MCF 10A (cell line): ENCODE results near the gene CEBPZ. TPM values are rescaled to one million over a fixed set of nuclear protein-coding genes. Genes with fewer than 3 reads are reported as not detected.
A peak's percentile ranks its signal among the peaks of the same experiment; 100 is the strongest.
"Not testable (repeated sequence)": the region's sequence is repeated elsewhere in the genome, so short reads cannot be mapped to it uniquely, and the experiment has no call there.

Experiments used
- BruUV-seq: library from RNA; stranded (reverse); fragments of 400-500 nt; replicated peaks from 2 replicates; lab custom pipeline; 2021; lab: Mats Ljungman, UMichigan
- CTCF ChIA-PET: fragments of 300-600 bp; sonication (Branson Sonifier 250); formaldehyde crosslinking; extraction: SDS; loops from one replicate; lab custom pipeline; 2021; ENCODE audit warnings: antibody characterized with exemption, inconsistent platforms; lab: Yijun Ruan, JAX
- POLR2A ChIA-PET: fragments of 300-600, 350-650 bp; sonication (Branson Sonifier 250); formaldehyde crosslinking; extraction: SDS; loops from one replicate; lab custom pipeline; 2020; ENCODE audit warnings: antibody characterized with exemption, inconsistent platforms; lab: Yijun Ruan, JAX
- DNase-seq: peaks from one replicate; pipeline ENCODE4 v3.0.0-alpha.2; 2018; ENCODE audit not compliant: unreplicated experiment
- H3K27ac Mint-ChIP-seq: one replicate; pipeline ENCODE4 v1.8.0; 2022; ENCODE audit warnings: mild to moderate bottlenecking, low read depth, mixed read lengths; ENCODE audit not compliant: unreplicated experiment
- H3K27me3 Mint-ChIP-seq: one replicate; pipeline ENCODE4 v1.8.0; 2022; ENCODE audit warnings: mixed read lengths; ENCODE audit not compliant: insufficient read depth, unreplicated experiment
- H3K36me3 Mint-ChIP-seq: one replicate; pipeline ENCODE4 v1.8.0; 2022; ENCODE audit warnings: mild to moderate bottlenecking, moderate library complexity, mixed read lengths; ENCODE audit not compliant: insufficient read depth, unreplicated experiment
- H3K4me1 Mint-ChIP-seq: one replicate; pipeline ENCODE4 v1.8.0; 2022; ENCODE audit warnings: mixed read lengths; ENCODE audit not compliant: insufficient read depth, unreplicated experiment
- H3K4me3 Mint-ChIP-seq: one replicate; pipeline ENCODE4 v1.8.0; 2022; ENCODE audit warnings: mild to moderate bottlenecking, moderate library complexity, mixed read lengths; ENCODE audit not compliant: unreplicated experiment
- H3K9me3 Mint-ChIP-seq: one replicate; pipeline ENCODE4 v1.8.0; 2022; ENCODE audit warnings: mixed read lengths; ENCODE audit not compliant: unreplicated experiment
- intact Hi-C: fragments of 100-400 bp; cut with micrococcal nuclease; formaldehyde crosslinking; loops from 2 replicates; pipeline ENCODE4 v1.14.1; 2022
- total RNA-seq: library from RNA; stranded (reverse); gene quantifications from 2 replicates; pipeline ENCODE4 v1.2.3, GENCODE V29; 2022
- TF ChIP-seq, protein P1 (sequence below): fragments of 200-600 bp; IDR thresholded peaks from one replicate; pipeline ENCODE4 v1.8.0; 2022; ENCODE audit warnings: antibody characterized with exemption, mild to moderate bottlenecking; ENCODE audit not compliant: unreplicated experiment

The CEBPZ gene
- total RNA-seq, 1 experiment from 2014 or later: 61.7 TPM

- intact Hi-C loops: no loop called here
- ChIA-PET POLR2A (no interaction called here), CTCF (interaction anchor here (0.9 to 1.0 kb wide), 2 partner anchors 21 to 33 kb away, joined by 3 read pairs; no protein-coding TSS in a partner anchor)
- Mint-ChIP-seq H3K4me1 (peaks cover 6% of the 10 kb centered on the region), H3K27ac (no peak overlapping the region), H3K27me3 (no peaks in the 10 kb centered on the region), H3K9me3 (peaks cover 15% of the 10 kb centered on the region), H3K36me3 (peaks cover 73% of the 10 kb centered on the region), H3K4me3 (no peak overlapping the region)
- DNase-seq: no peak
- no TSS peak for BruUV-seq
- TF ChIP-seq, protein P1, sequence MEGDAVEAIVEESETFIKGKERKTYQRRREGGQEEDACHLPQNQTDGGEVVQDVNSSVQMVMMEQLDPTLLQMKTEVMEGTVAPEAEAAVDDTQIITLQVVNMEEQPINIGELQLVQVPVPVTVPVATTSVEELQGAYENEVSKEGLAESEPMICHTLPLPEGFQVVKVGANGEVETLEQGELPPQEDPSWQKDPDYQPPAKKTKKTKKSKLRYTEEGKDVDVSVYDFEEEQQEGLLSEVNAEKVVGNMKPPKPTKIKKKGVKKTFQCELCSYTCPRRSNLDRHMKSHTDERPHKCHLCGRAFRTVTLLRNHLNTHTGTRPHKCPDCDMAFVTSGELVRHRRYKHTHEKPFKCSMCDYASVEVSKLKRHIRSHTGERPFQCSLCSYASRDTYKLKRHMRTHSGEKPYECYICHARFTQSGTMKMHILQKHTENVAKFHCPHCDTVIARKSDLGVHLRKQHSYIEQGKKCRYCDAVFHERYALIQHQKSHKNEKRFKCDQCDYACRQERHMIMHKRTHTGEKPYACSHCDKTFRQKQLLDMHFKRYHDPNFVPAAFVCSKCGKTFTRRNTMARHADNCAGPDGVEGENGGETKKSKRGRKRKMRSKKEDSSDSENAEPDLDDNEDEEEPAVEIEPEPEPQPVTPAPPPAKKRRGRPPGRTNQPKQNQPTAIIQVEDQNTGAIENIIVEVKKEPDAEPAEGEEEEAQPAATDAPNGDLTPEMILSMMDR: no peak
These were observed 29.6 kb downstream of the CEBPZ start for GRCh38 chr2:37201766-37202165.

DNA sequence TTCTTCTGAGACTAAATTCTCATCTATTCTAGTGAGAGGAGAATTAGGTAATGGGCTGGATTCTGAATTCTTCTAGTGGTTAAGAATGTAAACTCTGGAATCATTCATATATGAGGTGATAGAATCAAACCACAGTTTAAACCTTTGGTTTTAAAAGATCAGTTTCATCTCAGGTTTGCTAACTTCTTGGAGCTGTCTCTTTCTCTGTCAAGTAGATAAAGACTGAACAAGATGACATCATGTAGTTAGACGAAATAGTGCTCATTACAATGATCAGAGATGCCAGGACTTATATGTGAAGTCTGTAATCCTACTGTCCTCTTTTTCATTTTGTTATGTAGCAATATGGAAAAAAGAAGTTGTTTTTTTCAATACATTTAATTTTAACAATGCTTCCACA, 30.2 kb downstream of the CEBPZ start:
- intact Hi-C loops: no loop called here
- Mint-ChIP-seq H3K36me3 (peaks cover 67% of the 10 kb centered on the region), H3K4me1 (peaks cover 6% of the 10 kb centered on the region), H3K27ac (no peak overlapping the region), H3K9me3 (peaks cover 15% of the 10 kb centered on the region), H3K4me3 (no peak overlapping the region), H3K27me3 (no peaks in the 10 kb centered on the region)
- no peak for DNase-seq
- POLR2A ChIA-PET: no interaction called here
- no TSS peak for BruUV-seq
- TF ChIP-seq, protein P1: no peak
- CTCF ChIA-PET: interaction anchor here (0.6 to 1.2 kb wide), 4 partner anchors 12 to 32 kb away, joined by 3 to 5 read pairs (median 3); no protein-coding TSS in a partner anchor

GRCh38 chr2:37198681-37199065, 32.7 kb downstream of the CEBPZ start:
- no TSS peak for BruUV-seq
- Mint-ChIP-seq H3K4me1 (peaks cover 6% of the 10 kb centered on the region), H3K9me3 (peaks cover 4% of the 10 kb centered on the region), H3K27me3 (no peaks in the 10 kb centered on the region), H3K36me3 (peaks cover 46% of the 10 kb centered on the region), H3K4me3 (no peak overlapping the region), H3K27ac (no peak overlapping the region)
- intact Hi-C loops: no loop called here
- POLR2A ChIA-PET: interaction anchor here (0.6 to 1.6 kb wide), 13 partner anchors 8 to 128 kb away, joined by 3 to 10 read pairs (median 3); partner anchors contain the start of genes CEBPZ, EIF2AK2 and NDUFAF7
- TF ChIP-seq, protein P1: no peak
- CTCF ChIA-PET: interaction anchor here (1.4 to 1.6 kb wide), 2 partner anchors 31 to 34 kb away, joined by 3 to 4 read pairs; no protein-coding TSS in a partner anchor
- no peak for DNase-seq

- POLR2A ChIA-PET: interaction anchor here (0.8 to 1.7 kb wide), 14 partner anchors 10 to 127 kb away, joined by 3 to 13 read pairs (median 3); partner anchors contain the start of genes CEBPZ, EIF2AK2 and NDUFAF7
- peak within 1 kb of the TSS; percentile 85 for H3K4me3 Mint-ChIP-seq
- H3K9me3 Mint-ChIP-seq: no peaks in the 10 kb centered on the region
- H3K36me3 Mint-ChIP-seq: peaks cover 25% of the 10 kb centered on the region
- peaks cover 6% of the 10 kb centered on the region for H3K4me1 Mint-ChIP-seq
- TF ChIP-seq, protein P1: no peak
- H3K27ac Mint-ChIP-seq: peak within 1 kb of the TSS; percentile 87
- no peaks in the 10 kb centered on the region for H3K27me3 Mint-ChIP-seq
- intact Hi-C loops: no loop called here
- CTCF ChIA-PET: interaction anchor here (0.5 to 1.5 kb wide), 8 partner anchors 12 to 658 kb away, joined by 3 to 8 read pairs (median 3); partner anchors contain the start of genes CEBPZ and NDUFAF7
- BruUV-seq: no TSS peak
- peak; percentile 84 for DNase-seq
These were observed 34.8 kb downstream of the CEBPZ start, which contains the start of gene CEBPZOS for GRCh38 chr2:37196320-37197195. TSS of gene CEBPZOS (plus strand) at chr2:37196496. CDS start at chr2:37199705, 3,209 bp downstream.

- Mint-ChIP-seq H3K27ac (peak overlapping the region; percentile 87), H3K36me3 (peaks cover 20% of the 10 kb centered on the region), H3K4me3 (peak overlapping the region; percentile 85)
- ChIA-PET CTCF (interaction anchor here (0.5 to 1.5 kb wide), 5 partner anchors 23 to 907 kb away, joined by 3 to 4 read pairs (median 3); no protein-coding TSS in a partner anchor), POLR2A (interaction anchor here (0.6 to 1.6 kb wide), 4 partner anchors 9 to 112 kb away, joined by 3 to 13 read pairs (median 4); partner anchors contain the start of genes CEBPZ, GPATCH11, HEATR5B and NDUFAF7)
- DNase-seq, H3K9me3 Mint-ChIP-seq, BruUV-seq, intact Hi-C loops, H3K27me3 Mint-ChIP-seq, H3K4me1 Mint-ChIP-seq: not testable (repeated sequence)
These were observed 35.5 kb downstream of the CEBPZ start for GRCh38 chr2:37195862-37196319.
